Stimulated activated CD4-positive, alpha-beta T cell treated with anti-CD3 and anti-CD28 coated beads, TNF-alpha, amount 100 ng/mL, for 48 hours (primary cell): ENCODE data around the gene CMTM2.
A peak's percentile ranks its signal among the peaks of the same experiment; 100 is the strongest.
"Not testable (repeated sequence)": the region's sequence is repeated elsewhere in the genome, so short reads cannot be mapped to it uniquely, and the experiment has no call there.

Source experiments
- DNase-seq, 3 donors: peaks; one replicate each; pipeline ENCODE4 v3.0.0-alpha.2; 2020; ENCODE audit warnings: low read depth in 3 of 3

Gene CMTM2

DNA sequence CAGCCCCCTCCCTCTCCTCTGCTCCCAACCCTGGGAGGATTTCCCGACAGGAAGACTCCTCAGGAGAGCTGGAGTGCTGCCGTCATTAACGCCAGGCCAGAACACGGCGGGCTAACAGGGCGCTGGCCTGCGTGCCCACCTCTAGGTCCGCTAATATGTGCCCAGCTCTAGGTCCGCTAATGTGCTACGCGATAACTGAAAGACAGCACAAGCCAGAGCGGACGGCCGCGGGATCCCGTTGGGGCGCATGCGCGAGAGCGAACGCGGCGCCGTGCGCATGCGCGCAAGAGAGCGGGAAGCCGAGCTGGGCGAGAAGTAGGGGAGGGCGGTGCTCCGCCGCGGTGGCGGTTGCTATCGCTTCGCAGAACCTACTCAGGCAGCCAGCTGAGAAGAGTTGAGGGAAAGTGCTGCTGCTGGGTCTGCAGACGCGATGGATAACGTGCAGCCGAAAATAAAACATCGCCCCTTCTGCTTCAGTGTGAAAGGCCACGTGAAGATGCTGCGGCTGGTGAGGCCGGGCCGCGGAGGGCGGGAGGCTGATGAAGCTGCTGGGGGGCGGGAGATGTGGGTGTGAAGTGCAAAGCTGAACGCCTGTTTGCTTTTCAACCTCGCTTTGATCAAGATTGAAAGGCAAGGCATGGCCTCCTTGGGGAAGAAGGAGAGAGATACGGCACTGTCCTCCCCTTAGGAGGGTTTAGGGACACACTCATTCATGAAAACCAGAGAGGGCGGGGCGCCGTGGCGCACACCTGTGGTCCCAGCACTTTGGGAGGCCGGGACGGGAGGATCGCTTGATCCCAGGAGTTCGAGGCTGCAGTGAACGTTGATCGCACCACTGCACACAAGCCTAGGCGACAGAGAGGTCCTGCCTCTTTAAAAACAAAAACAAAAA, 26.7 kb upstream of the CMTM2 start, which contains the start of gene CKLF:
TSS of gene CKLF (plus strand) at position 291 of the 892 bp plus-strand sequence. CDS start at position 431, 140 bp downstream.
- peak; percentile 79 to 84 (median 82) for DNase-seq

DNA sequence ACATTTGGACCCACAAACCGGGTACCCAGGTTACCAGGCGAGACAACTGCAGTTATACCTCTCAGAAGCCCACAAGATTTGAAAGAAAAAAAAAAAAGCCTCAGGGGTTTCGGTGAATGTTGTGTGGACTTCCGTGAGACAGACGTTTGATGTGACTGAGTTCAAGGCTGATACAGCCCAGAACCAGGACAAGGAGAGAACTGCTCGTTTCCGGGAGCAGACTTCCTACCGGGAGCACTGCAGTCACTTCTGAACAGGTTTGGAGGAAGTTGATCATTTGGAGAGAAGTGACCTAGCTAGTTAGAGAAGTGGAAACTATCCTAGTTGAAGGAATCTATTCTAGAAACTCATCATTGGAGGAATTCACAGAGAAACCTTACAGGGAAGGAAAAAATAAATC, 26.0 kb upstream of the CMTM2 start:
- DNase-seq: no peak

DNA sequence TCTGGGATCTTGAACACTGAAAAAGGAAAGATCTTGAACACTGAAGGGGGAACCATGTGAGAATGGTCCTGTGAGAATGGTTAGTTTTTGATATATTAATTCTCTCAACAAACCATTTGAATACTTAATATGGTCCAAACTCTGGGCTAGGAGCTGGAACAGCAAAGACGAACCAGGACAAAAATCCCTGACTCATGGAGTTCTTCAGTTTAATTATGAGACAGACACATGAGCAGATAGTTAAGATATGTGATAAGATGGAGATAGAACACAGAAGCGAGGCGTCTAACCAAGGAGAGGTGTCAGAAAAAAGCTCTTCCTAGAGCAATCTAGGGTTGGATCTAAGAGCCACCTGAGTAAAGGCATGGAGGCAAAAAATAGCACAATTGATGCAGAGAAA, 25.2 kb upstream of the CMTM2 start:
- DNase-seq: no peak

DNA sequence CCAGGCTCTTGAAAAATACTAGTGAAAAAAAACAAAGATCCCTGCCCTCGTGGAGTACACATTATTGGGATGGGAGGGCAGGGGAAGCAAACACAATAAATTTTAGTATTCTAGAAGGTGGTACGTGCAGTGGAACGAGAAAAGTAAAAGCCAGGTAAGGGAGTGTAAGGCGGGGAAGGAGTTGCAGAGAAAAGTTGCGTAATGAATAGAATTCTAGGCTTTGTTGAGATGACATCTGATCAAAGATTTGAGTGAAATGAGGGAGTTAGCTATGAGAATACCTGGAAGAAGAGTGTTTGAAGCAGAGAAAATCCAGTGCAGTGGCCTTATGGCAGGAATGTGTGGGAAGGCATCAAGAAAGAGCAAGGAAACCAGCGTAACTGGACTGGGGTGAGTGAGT, 24.8 kb upstream of the CMTM2 start:
- DNase-seq: no peak

DNA sequence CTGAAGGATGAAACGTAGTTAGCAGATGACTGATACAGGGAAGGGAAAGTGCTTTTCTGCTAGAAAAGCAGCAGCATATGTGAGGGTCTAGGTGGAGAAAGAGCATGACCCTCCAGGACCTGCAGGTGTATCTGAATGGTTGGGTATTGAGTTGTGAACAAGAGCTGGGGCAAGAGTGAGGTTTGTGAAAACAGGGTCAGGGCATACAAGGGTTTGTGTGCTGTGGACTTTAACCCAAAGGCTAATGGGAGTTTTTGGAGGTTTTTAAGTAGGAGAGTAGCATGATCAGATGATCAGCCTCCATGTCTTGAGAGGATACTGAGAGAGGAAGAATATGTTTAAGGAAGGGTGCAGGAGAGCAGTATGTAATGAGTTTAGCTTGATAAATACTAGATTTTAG, 19.2 kb upstream of the CMTM2 start:
- no peak for DNase-seq

DNA sequence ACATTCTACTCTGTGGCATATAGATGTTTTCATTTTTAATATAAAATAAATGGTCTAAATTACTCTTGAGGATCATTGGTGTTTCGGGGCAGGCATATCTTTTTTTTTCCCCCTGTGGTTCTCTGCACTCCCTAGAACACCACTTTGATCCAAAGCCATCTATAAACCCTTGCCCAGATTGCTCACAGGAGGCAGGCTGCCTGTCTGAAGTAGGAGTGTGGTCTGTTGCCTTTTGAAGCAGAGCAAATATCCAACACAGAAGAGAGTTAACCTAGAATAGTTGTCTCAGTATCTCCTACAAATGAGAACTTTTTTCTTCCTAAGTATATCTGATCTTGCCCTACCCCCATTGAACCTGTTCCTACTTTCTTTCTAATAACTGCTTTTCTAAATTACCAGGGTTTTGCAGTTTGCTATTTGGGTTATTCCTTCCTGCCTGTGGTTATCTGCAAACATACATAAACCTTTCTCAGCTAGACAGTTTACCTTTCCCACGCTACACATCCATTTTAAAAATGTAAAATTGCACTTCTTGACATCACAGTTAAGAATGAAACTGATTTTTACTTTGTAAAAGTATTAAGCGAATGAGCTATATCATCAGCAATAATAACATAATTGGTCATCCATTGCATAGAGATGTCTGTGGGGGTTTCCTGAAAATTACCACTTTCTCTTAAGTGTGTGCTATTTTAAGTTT, 17.7 kb upstream of the CMTM2 start:
- DNase-seq: no peak

DNA sequence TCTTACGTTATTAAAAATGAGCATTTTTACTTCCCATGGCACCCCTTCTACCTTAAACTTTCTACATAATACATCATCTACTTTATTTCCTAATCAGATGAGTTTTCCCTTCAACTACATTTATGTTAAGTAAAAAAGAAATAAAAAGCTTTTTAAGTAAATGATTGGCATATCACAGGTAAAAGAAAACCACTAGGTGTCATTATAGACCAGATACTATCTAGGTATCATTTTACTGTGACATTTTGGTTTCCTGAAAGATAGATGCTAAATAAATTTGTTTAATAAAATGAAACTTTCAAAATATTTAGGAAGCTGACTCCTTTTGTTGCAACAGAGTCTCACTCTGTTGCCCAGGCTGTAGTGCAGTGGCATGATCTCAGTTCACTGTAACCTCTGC, 16.9 kb upstream of the CMTM2 start:
- DNase-seq: no peak

DNA sequence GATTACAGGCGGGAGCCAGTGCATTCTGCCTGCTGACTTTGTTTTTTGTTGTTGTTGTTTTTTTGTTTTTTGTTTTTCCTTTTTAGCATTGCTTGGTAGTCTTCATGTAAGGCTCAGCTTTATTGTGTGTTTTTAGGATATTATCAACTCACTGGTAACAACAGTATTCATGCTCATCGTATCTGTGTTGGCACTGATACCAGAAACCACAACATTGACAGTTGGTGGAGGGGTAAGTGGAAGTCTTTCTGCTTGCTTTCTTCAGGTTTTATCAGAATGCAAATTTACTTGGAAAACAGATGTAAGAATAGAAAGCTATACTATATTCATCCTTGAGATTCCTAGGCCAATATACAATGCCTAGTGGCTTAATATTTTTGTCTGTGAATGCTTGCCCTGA, 16.3 kb upstream of the CMTM2 start:
- no peak for DNase-seq

DNA sequence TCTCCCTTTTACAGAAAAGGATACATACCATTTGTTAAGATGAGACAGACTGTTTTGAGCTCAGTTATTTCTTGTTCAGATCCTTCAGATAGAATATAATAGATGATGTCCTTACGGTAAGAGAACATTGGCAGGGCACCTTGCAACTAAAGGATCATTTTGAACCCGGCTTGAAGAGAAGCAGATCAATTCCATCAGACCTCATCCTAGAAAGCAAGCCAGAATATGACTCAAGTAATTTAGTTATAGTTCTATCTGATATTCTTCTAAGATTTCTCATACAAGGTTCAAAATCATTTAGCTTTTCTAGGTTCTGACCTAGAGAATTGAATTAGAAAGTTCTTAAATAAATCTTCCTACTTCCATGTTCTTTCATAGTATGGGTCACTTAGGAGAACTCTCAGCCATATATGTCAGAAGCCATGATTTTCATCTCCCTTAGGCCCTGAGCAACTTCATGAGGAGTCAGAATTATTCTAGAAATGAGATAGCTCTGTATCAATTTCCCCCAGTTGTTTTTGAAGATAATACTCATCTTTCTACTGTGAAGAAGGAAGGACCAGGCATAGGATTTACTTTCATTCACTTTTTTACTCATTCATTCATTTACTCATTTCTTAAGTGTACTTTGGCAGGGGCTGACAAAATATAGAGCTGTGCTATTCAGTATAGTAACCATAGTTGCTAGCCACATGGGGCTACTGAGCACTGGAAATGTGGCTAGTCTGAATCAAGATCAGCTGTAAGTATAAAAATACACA, 15.5 kb upstream of the CMTM2 start:
- no peak for DNase-seq

DNA sequence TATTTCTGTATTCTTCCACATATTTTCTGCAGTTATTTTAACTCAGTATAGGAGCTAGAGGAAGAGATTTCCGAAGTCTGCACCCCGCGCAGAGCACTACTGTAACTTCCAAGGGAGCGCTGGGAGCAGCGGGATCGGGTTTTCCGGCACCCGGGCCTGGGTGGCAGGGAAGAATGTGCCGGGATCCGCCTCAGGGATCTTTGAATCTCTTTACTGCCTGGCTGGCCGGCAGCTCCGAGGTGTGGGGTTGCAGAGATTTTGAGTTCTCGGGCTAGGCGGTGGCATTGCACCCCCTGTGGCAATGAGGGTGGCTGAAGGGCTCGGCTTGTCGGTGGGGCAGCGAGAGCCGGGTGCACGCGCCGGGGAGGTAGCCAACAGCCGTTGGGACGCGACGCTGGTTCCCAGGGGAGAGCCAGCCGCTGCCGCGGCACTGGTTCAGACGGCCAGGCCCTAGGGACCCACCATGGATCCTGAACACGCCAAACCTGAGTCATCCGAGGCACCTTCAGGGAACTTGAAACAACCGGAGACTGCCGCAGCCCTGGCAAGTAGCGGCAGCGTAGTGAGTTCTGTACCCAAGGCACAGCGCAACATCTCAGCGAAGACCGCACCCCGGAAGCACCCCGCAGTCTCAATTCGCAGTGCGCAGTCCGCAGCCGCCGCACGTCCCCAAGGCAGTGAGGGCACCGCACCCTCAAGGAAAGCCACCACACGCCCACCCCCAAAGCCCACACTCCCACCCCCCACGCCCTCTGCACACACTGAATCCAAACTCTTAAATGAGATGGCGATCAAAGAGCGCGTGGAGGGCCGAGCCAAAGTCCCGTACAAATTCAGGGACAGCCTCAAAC, 13.0 kb upstream of the CMTM2 start, which contains the start of gene CMTM1:
TSS of gene CMTM1 (plus strand) at position 389 of the 851 bp plus-strand sequence. CDS start at position 464, 75 bp downstream.
- DNase-seq: no peak

DNA sequence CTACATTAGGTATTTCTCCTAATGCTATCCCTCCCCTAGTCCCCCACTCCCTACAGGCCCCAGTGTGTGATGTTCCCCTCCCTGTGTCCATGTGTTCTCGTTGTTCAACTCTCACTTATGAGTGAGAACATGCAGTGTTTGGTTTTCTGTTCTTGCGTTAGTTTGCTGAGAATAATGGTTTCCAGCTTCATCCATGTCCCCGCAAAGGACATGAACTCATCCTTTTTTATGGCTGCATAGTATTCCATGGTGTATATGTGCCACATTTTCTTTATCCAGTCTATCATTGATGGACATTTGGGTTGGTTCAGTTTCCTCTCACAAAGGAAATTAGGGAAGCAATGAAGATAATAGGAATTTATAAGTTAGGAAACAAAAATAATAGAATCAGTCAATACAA, 12.0 kb upstream of the CMTM2 start:
- DNase-seq: not testable (repeated sequence)

DNA sequence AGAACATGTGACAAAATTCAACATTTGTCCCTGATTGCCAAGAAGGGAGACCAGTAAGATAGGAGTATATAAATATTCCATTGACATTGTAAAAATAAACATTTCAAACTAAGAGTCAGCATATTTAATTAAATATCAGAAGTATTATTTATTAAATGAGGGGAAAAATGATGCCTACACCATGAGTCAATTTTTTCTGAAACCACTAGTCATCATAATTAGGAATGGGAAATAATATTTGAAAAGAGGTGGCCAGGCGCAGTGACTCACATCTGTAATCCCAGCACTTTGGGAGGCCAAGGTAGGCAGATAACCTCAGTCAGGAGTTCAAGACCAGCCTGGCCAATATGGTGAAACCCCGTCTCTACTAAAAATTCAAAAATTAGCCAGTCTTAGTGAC, 10.9 kb upstream of the CMTM2 start:
- DNase-seq: no peak

DNA sequence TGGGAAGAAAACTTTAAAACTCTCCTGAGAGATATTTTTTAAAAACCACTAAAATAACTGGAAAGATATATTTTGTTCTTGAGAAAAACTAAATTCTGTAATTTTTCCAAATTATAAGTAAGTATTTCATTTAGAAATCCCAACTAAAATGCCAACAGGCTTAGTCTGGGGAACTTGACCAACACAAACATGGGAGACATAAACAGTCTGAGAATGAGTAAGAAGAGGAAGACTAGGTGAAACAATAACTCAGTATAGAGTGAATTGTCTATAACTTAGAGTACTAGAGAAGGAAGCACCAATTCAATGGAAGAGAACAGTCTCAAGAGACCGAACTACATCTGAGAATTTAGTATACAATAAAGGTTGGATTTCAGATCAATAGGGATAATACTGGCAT, 10.1 kb upstream of the CMTM2 start:
- DNase-seq: no peak

DNA sequence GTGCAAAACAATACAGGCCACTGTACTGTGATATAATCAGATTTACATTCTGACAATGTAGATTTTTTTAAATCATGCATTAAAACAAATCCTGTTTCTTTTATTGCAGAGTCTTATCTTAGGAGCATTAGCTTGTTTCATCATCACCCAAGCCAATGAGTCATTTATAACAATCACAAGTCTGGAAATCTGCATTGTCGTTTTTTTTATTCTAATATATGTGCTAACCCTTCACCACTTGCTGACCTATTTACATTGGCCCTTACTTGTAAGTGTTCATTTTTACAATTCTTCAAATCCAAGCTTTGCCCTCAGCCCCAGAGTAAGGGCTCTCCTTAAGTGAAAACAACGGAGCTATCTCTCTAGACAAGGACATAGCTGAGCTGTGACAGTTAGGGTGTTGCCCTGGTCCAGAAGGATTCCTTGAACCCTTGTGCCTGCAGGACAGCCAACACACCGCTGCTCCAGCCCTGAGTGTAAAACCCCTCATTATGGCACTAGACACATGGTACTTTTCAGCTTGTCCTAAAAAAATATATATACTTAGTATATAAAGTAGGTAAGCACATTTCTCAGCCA, 9.3 kb upstream of the CMTM2 start:
- no peak for DNase-seq

DNA sequence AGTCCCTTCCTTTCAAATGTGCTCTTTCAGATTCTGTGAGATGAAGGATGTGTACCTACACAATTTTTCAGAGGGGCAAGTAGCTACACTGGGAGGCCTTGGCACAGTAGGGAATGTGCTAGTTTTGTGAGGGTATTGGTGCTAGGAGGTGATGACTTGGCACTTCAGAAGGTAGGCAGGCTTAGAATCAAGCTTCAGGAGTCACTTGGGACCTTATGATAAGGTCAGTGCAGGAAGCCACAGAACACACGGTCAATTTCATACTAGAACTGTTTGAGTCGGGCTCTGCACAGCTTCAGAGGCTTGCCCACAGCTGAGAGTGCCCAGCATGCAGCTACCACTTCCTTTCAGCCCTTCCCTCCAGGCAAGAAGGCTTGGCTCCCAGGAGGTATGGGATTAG, 6.9 kb upstream of the CMTM2 start:
- DNase-seq: no peak

DNA sequence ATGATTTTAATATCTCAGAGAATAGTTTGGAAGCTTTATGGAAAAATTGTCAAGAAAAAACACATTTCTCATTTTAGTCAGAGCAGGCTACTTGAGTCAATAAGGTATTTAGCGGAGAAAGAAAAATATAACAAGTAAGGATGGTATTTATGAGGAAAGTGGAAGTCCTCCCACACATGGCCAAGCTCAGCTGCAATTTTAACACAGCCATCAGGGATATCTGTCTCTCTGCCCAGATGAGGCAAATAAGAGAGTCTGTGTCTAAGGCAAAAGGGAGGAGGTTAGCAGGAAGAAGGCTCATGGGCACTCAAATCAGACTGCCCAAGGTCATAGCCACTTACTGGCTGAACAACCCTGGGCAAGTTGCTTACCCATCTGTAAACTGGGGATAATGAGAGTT, 5.2 kb upstream of the CMTM2 start:
- no peak for DNase-seq

DNA sequence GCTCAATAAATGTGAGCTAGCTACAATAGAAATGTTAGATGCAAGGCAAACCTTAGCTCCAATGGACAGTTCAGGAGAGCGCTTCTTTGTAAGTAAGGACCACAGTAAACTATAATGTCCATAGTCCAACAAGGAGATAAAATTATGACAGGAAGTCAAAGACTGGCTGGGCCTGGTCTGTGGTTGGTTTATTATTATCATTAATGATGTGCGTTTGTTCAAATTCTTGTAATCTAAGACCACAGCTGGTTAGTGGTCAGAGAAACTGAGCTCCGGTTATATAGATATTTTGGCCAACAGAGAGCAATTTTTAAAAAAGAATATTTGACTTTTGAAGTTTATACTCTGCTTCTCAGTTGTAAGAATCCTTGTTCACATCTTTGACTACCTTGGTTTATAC, 4.7 kb upstream of the CMTM2 start:
- DNase-seq: no peak

DNA sequence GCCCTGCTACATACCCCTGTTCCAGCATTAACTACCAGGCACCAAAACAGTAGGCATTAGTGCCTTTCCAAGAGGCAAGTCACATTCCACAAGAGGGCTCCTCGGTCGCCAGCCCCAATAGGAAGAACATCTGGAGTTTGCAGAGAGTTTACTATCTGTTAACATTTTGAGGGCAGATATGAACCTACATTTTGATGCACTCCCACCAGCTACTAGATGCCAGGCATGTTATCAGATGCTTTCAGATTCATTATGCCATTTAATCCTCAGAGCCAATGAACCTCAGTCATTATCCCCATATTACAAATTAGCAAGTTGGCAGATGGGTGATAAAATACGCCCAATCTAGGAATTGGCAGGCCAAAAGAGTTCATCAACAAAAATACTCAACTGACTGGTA, 4.2 kb upstream of the CMTM2 start:
- no peak for DNase-seq

DNA sequence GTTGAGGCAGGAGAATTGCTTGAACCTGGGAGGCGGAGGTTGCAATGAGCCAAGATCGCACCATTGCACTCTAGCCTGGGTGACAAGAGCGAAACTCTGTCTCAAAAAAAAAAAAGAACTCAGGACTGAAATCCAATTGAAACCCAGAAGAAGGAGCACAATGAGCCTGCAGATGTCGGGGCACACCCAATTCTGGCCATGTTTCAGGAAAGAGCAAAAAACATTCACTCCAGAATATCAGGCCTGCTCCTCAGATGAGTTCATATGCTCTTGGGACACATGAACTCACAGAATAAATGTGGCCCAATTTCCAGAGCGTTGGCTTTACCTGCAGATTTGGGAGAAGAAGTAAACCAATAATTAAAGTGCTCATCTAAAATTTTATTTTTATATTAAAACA, 3.0 kb upstream of the CMTM2 start:
- no peak for DNase-seq

DNA sequence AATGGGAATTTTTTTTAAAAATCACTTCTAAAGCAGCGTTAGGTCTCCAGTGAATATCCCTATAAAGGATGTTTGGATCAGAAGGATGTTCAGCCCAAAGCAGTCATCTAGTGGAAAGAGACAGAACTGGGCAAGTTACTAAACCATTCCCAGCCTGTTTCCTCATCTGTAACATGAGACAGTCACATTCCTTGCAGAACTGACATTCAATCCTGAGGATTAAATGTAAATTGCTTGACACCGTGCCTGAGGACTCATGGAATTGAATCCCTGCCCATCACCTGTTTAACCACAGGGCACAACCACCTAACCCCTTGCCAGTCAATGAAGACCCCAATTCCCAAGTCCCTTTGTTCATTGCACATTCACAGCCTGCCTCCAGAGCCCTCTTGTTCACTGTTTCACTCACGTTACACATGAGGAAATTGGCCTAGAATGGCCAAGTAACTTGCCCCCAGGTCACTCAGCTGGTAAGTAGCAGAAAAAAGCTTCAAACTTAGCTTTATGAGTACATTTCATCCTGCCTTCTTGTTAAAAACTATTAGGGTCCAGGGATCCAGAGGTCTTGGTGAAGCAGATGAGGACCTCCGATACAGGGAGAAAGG, 1.4 kb downstream of the CMTM2 start:
- DNase-seq: no peak
